Heart left ventricle (tissue), 16 donors: Measurements from ENCODE around the gene ECPAS. TPM values are rescaled to one million over a fixed set of nuclear protein-coding genes. Genes with fewer than 3 reads are reported as not detected.
"Not testable (repeated sequence)": the region's sequence is repeated elsewhere in the genome, so short reads cannot be mapped to it uniquely, and the experiment has no call there.

Source experiments
- ATAC-seq, 4 donors: fragments of 200-7000 bp; cut with Tn5 transposase; one replicate each; pipeline ENCODE4 v1.9.1; 2020 to 2022; ENCODE audit warnings: moderate library complexity in 4 of 4, mild to moderate bottlenecking in 3 of 4, moderate number of reproducible peaks in 1 of 4
- DNase-seq, 5 donors: peaks; one replicate each; pipeline ENCODE4 v3.0.0-alpha.2; 2020
- H3K27ac ChIP-seq, 12 donors: fragments of 200-600 bp; sonication (generic) in 4 of 12; one replicate each; pipeline versions ENCODE4 v1.5.0 to v1.8.0; 2016 to 2022; ENCODE audit warnings: mild to moderate bottlenecking in 2 of 12
- H3K27me3 ChIP-seq, 9 donors: fragments of 200-600 bp; sonication (generic) in 2 of 9; one replicate each; pipeline versions ENCODE4 v1.5.1 to v1.8.0; 2016 to 2022; ENCODE audit warnings: mild to moderate bottlenecking in 3 of 9
- H3K36me3 ChIP-seq, 9 donors: fragments of 200-600 bp; sonication (generic) in 2 of 9; one replicate each; pipeline versions ENCODE4 v1.5.0 to v1.8.0; 2018 to 2022; ENCODE audit warnings: mild to moderate bottlenecking in 2 of 9
- H3K4me1 ChIP-seq, 12 donors: fragments of 200-600 bp; sonication (generic) in 4 of 12; one replicate each; pipeline versions ENCODE4 v1.5.0 to v1.8.0; 2016 to 2022; ENCODE audit warnings: mild to moderate bottlenecking in 3 of 12
- H3K4me3 ChIP-seq, 12 donors: fragments of 200-600 bp; sonication (generic) in 4 of 12; one replicate each; pipeline versions ENCODE4 v1.5.0 to v1.8.0; 2017 to 2022; ENCODE audit warnings: mild to moderate bottlenecking in 9 of 12, moderate library complexity in 4 of 12
- H3K9me3 ChIP-seq, 12 donors: fragments of 200-600 bp; sonication (generic) in 4 of 12; one replicate each; pipeline versions ENCODE4 v1.5.0 to v1.8.0; 2016 to 2022; ENCODE audit warnings: mild to moderate bottlenecking in 1 of 12
- CTCF ChIP-seq, 12 donors: fragments of 200-600 bp; sonication (generic) in 4 of 12; IDR thresholded peaks; one replicate each; pipeline versions ENCODE4 v1.5.0 to v1.8.0; 2018 to 2022; ENCODE audit warnings: antibody characterized with exemption in 12 of 12, mild to moderate bottlenecking in 5 of 12
- POLR2A ChIP-seq, 2 donors: fragments of 450-650 bp; IDR thresholded peaks; one replicate each; pipeline ENCODE4 v1.6.1; 2017; ENCODE audit warnings: antibody characterized with exemption in 2 of 2, mild to moderate bottlenecking in 2 of 2, moderate library complexity in 2 of 2
- WGBS, 4 donors: extraction: QIAGEN DNeasy Blood & Tissue Kit in 2 of 4; methylation state at CpG; one replicate each; pipeline versions ENCODE4 v1.1.5 to v1.1.7; 2013 to 2018; 5-methylcytosine and 5-hydroxymethylcytosine counted together
- intact Hi-C, 10 donors: fragments of 100-400 bp; cut with DNase I; formaldehyde crosslinking; loops; one replicate each; pipeline versions ENCODE4 v1.11.1 to v1.14.2; 2022
- polyA plus RNA-seq, 2 donors: library from polyadenylated mRNA; stranded (reverse); fragments of 200-250 nt; gene quantifications; one replicate each; pipeline ENCODE4 v1.2.3, GENCODE V29; 2013
- total RNA-seq, 9 donors: library from RNA; depleted of rRNA in 2 of 9; stranded (reverse); fragments of >200 nt in 2 of 9; fragmentation: NEBNext Ultra II Directional in 3 of 9; extraction: Animal tissue kit (Norgen Biotek cat#: 25700) in 3 of 9; gene quantifications; one replicate each; pipeline versions ENCODE4 v1.1.0 to v1.2.4, GENCODE V29; 2016 to 2023
- donor health status: ischemic (EF 13 %, LVEDD 7.1; RV severe dilation, severe dysfunction).
- donor health status: healthy with polysubstance abuse.
- donor health status: DM: no; HTN: yes; CAD: no.
- donor health status: DM: no; HTN: no; CAD: no.
- donor health status: ischemic (EF 25% LVEDD 6.9; RV normal size, moderate dysfunction).
- donor health status: ischemic (EF 25% LVEDD 5.7; RV mildly dilated, moderate dysfunction).
- donor health status: healthy.
- donor health status: DM: yes; HTN: yes; CAD: no.
- donor health status: ischemic (EF 35%, LVEDD 5.7; RV mildly dilated, moderate dysfunction).
- donor health status: nonischemic (EF 11% LVEDD 7.7; RV severe dilation, severe dysfunction).
- donor health status: DM: yes; HTN: yes; CAD: no.
- donor health status: PGD.
- donor health status: ischemic (EF 29% LVEDD 5.4; RV normal size, mild dysfunction).
- donor health status: nonischemic (EF 23%, LVEDD 6.1; RV moderate dilation, normal function).

ECPAS gene
- total and polyA plus RNA-seq, 11 donors: 28.9 to 116 (median 102) TPM

DNA sequence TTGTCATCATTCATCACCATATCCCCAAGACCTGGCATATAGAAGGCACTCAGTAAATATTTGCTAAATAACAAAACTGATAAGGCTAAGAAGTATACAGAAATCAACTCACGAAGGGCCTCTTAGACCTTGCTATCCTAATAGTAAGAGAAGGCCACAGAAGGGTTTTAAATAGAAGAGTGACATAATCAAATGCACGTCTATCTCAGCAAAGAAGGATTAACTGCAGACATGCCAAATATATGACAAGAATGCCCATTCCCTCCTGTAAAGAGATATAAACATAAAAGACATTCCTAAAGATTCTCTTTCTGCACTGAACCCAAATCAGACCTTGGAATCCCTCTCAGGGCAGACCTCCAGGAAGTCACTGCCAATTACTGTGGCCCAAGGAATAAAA, 34.1 kb downstream of the ECPAS start:
- no peak for DNase-seq
- H3K27me3 ChIP-seq: no peaks in the 10 kb centered on the region
- intact Hi-C loops: no loop called here
- H3K27ac ChIP-seq: peak overlapping the region in 9 of 12 donors; percentile 12 to 61 (median 30)
- WGBS, 4 donors: 39 to 52% (median 43%) methylated on average over 2 of the region's 2 CpGs
- H3K9me3 ChIP-seq: no peaks in the 10 kb centered on the region
- peaks cover 0 to 47% (median 12%) of the 10 kb centered on the region in 12 donors for H3K4me1 ChIP-seq
- peak; percentile 64 to 80 (median 76) for ATAC-seq
- peaks cover 0 to 33% (median 14%) of the 10 kb centered on the region in 9 donors for H3K36me3 ChIP-seq
- TF ChIP-seq CTCF (IDR thresholded peaks at IDR 0.05) (no peak), POLR2A (IDR thresholded peaks at IDR 0.05) (no peak)
- no peak overlapping the region for H3K4me3 ChIP-seq

- WGBS, 4 donors: 59 to 78% (median 68%) methylated on average over 1 of the region's 1 CpG
- Histone ChIP-seq H3K4me3 (no peak overlapping the region), H3K4me1 (peaks cover 0 to 47% (median 12%) of the 10 kb centered on the region in 12 donors), H3K27me3 (no peaks in the 10 kb centered on the region), H3K9me3 (no peaks in the 10 kb centered on the region), H3K36me3 (peaks cover 0 to 37% (median 15%) of the 10 kb centered on the region in 9 donors), H3K27ac (peak overlapping the region in 8 of 12 donors; percentile 15 to 61 (median 30))
- intact Hi-C loops: loop anchor here in 1 of 10 donors (10.0 kb wide), 1 partner anchor 75 kb away; the partner anchor contains the start of gene ZNF483
- DNase-seq (no peak), ATAC-seq (peak in 2 of 4 donors; percentile 29 to 31)
- TF ChIP-seq POLR2A (IDR thresholded peaks at IDR 0.05): no peak
- no peak for TF ChIP-seq CTCF (IDR thresholded peaks at IDR 0.05)
Observed at GRCh38 chr9:111449705-111450104, 34.5 kb downstream of the ECPAS start.

GRCh38 chr9:111445799-111446198, 38.4 kb downstream of the ECPAS start:
- ATAC-seq, DNase-seq, H3K4me3 ChIP-seq, H3K27ac ChIP-seq, H3K27me3 ChIP-seq, H3K9me3 ChIP-seq: not testable (repeated sequence)
- H3K36me3 ChIP-seq: peaks cover 0 to 70% (median 54%) of the 10 kb centered on the region in 9 donors
- peaks cover 0 to 23% (median 6%) of the 10 kb centered on the region in 12 donors for H3K4me1 ChIP-seq
- intact Hi-C loops: loop anchor here in 1 of 10 donors (10.0 kb wide), 1 partner anchor 79 kb away; the partner anchor contains the start of gene ZNF483
- WGBS, 4 donors: 92 to 100% (median 99%) methylated on average over 1 of the region's 1 CpG

DNA sequence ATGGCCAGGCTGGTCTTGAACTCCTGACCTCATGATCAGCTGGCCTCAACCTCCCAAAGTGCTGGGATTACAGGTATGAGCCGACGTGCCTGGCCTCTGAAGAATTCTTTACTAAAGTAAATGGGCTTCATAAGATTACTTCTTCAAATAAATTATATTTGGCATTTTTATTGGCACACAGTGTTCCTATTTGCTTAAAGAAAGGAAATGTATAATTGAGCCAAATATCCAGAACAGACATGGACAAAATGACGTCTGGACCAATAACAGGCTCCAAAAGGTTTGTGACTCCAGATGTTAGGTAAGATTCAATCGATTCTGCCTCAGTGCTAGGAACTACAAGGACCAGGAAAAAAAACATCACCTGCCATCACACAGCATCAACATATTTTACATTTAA, 40.7 kb downstream of the ECPAS start:
- 90 to 94% (median 93%) methylated on average over 4 of the region's 4 CpGs for WGBS, 4 donors
- no peak overlapping the region for H3K27ac ChIP-seq
- DNase-seq (no peak), ATAC-seq (no peak)
- no peak for TF ChIP-seq CTCF (IDR thresholded peaks at IDR 0.05)
- TF ChIP-seq POLR2A (IDR thresholded peaks at IDR 0.05): no peak
- H3K4me3 ChIP-seq: no peak overlapping the region
- no peaks in the 10 kb centered on the region for H3K9me3 ChIP-seq
- intact Hi-C loops: loop anchor here in 1 of 10 donors (10.0 kb wide), 1 partner anchor 81 kb away; the partner anchor contains the start of gene ZNF483
- H3K27me3 ChIP-seq: no peaks in the 10 kb centered on the region
- peaks cover 0 to 7% (median 0%) of the 10 kb centered on the region in 12 donors for H3K4me1 ChIP-seq
- peaks cover 0 to 82% (median 72%) of the 10 kb centered on the region in 9 donors for H3K36me3 ChIP-seq
